GM21381 (cell line): ENCODE measurements around the gene ANO8.

Source experiments
- ATAC-seq: cut with Tn5 transposase; IDR thresholded peaks from one replicate; pipeline ENCODE4 v1.9.1; 2021; ENCODE audit warnings: mild to moderate bottlenecking, moderate library complexity; ENCODE audit not compliant: unreplicated experiment

Gene ANO8

GRCh38 chr19:17328517-17329365 lies 5.9 kb downstream of the ANO8 start:
- no peak for ATAC-seq

DNA sequence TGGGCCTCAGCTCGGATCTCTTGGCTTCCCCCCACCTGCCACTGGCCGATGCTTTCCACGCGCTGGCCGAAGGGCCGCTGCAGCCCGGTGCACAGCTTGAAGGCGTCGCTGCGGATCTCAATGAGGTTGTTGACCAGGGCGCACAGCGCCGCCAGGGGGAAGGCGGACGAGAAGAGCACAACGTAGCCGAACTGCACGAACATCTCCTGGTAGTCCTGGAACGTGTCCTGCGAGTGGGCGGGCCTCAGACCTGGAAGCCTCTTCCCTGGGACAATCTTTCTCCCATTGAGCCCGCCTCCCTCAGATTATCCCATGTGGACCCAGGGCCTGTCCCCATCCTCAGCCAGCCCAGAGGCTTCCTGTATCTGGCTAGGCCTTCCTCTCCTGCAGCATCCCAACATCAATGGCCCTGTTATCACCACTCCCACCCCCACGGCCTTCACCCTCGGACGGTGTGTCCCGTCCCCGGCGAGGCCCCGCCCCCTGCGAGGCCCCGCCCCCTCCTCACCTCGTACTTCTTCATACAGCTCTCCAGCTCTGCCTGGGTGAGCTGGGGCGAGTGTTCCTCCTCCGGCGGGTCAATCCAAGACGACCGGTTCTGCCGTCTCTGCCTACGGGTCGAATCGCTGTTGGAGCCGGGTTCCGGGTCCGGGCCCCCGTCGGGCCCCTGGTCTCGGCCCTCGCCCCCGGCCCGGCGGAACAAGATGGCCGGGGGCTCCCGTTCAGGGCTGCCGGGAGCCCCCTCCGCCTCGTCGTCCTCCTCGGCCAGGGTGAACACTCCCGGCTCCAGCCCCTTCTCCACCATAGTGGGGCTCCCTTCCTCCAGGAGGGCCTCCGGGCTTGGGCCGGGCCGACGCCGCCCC lies 6.8 kb downstream of the ANO8 start:
- no peak for ATAC-seq

GRCh38 chr19:17327068-17327653 lies 7.5 kb downstream of the ANO8 start:
- no peak for ATAC-seq

DNA sequence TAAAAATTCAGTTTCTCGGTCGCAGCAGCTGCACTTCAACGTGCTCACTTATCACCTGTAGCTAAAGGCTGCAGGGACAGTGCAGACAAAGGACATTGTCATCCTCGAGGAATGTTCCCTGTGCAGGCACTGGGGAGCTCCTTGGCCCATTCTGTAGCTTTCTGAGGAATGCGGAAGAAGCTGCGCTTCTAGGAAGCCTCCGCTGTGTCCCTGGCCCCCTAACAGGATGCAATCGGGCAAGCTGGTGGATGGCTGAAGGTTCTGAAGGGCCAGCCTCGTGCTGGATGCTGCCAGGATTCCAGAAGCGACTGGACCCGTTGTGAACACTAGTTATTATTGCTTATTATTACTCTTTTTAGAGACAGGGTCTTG lies 8.1 kb downstream of the ANO8 start:
- ATAC-seq = no peak

DNA sequence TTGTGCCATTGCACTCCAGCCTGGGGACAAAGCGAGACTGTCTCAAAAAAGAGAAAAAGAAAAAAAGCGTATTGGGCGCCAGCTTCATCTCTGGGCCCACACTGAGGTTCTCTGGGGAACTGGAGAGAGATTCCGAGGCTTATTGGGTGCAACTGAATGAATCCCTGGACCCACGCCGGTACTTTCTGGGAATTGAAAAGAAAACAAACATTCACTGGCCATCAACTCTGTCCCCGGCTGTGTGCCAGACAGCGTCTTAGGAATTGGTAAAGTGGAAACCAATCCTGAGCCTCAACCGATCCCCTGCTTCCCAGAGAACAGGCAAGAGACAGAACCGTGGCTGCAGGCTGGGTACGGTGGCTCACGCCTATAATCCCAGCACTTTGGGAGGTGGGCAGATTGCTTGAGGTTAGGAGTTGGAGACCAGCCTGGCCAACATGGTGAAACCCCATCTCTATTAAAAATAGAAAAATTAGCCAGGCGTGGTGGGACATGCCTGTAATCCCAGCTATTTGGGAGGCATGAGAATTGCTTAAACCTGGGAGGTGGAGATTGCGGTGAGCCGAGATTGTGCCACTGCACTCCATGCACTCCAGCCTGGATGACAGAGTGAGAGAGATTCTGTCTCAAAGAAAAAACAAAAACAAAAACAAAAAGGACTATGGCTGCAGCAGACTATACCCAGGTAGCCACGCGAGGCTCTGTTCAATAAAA lies 8.6 kb downstream of the ANO8 start:
- ATAC-seq = no peak

DNA sequence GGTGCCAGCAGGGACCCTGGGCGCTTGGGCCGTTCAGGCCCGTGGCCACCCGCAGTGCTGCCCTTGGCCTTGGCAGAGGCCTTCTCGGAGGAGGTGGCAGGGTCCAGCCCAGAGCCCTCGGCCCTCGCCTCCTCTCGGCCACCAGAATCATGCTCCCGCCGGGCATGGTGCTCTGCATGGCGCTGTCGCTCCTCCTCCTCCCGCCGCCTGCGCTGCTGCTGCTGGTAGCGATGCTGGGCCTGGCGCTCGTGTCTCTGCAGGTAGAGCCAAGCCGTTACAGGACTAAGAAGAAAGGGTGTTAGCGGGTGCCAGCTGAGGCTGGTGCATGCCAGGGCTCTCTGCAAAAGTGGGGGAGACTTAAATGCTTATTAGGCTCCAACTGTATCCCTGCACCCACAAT lies 9.5 kb downstream of the ANO8 start:
- ATAC-seq = no peak

GRCh38 chr19:17324357-17325114 lies 10.1 kb downstream of the ANO8 start:
- no peak for ATAC-seq

GRCh38 chr19:17323964-17324332 lies 10.7 kb downstream of the ANO8 start:
- ATAC-seq = no peak

DNA sequence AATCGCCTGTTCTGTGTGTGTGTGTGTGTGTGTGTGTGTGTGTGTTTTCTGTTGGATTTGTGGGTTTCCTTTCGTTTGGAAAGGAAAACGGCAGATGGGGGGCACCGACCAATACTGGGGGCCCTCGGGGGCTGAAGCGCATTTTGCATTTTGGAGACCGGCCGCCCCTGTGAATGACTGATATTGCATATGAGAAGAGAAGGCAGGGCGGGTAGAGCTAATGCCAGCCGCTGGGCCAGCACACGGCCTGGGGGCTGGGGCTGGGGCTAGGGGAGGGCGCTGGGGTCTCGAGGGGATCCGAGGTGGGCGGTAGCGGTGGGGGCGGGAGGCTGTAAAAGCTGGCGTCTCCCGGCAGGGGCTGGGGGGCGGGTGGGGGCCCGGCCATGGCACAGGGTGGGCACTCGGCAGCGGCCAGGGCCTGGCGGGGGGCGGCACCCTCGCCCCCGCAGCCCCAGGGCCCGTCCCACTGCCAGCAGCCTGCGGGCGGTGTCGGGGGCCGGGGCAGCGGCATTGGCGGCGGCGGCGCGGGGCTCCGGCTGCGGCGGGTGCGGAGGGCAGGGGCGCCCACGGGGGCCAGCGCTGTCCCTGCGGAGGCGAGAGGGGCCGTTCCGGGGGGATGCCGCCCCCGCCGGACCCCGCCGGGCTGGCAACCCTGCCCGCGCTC lies 11.2 kb downstream of the ANO8 start:
- ATAC-seq = no peak

DNA sequence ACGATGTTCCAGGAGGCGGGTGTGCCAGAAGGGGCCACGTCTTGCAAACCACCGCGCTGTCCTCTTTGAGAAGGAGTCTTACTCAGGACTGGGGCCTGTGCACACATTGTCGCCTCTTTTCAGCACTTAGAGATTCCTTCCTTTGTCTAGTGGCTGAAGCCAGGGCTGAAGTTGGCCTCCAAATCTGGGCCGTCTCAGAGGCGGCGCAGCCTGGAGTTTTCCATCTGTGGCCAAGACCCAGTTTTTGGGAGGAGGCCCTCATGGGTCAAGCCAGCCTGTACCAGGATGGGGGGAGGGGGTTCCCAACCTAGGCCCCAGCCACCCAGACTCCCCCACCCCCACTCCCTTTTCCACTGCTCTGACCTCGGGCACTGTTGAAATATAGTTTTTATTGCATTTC lies 11.8 kb downstream of the ANO8 start:
- ATAC-seq = no peak

DNA sequence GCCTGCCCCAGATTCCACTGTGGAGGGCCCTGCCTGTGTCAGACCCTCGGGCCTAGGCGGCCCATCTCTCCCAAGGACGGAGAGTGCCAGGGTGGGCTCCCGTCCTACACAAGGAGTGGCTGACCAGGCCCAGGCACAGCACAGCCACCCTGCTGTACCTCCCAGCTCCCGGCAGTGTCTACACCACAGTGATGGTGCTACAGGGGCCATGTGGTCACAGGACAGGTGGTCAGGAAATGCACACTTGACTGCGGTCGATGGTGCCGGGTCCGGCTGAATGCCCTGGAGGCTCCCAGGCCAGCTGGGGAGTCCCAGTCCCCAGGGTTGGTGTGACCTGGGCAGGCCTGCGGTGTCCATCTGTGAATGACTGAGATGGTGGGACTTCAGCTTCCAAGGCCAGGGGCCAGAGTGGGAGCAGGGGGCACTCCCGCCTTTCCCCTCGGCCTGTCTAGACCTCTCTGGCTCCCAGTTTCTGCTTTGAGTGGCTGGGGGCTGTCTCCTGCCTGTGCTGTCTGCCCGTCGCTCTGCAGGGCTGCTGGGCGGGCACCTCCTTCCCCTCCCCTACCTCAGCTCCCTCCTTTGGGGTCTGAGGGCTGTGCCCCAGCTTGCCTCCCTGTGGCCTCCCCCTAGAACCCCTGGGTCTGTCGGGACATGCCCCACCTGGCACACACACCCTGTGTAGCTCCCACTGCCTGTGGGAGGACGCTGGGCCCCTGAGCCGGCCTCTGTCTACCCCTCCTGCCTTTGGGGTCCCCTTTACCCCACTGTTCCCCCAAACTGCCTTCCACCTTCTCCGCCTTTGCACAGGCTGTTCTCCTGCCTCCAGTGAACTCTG lies 12.8 kb downstream of the ANO8 start:
- ATAC-seq = no peak

DNA sequence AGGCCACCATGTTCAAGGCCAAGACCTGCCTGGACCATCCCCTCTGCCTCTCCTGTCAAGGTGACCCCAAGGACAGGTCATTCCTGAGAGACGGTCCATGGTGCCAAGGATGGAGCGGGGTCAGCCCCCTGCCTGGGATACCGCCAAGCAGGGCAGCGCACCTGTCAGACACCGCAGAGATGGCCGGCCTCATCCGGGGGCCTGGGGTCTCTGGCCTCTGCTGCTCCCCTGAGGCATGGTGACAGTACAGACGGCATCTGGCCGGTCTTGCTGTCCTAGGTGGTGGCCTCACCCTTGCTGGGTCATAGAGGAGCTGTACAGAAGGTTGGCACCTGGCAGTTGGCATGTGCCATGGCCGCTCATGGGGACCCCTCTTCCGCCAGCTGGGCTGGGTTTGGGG lies 14.2 kb downstream of the ANO8 start:
- ATAC-seq = no peak

GRCh38 chr19:17319473-17320238 lies 15.0 kb downstream of the ANO8 start:
- ATAC-seq = no peak

- ATAC-seq = no peak
These were observed 15.7 kb downstream of the ANO8 start for GRCh38 chr19:17318966-17319365.

GRCh38 chr19:17314007-17314593 lies 20.6 kb downstream of the ANO8 start:
- ATAC-seq = no peak

DNA sequence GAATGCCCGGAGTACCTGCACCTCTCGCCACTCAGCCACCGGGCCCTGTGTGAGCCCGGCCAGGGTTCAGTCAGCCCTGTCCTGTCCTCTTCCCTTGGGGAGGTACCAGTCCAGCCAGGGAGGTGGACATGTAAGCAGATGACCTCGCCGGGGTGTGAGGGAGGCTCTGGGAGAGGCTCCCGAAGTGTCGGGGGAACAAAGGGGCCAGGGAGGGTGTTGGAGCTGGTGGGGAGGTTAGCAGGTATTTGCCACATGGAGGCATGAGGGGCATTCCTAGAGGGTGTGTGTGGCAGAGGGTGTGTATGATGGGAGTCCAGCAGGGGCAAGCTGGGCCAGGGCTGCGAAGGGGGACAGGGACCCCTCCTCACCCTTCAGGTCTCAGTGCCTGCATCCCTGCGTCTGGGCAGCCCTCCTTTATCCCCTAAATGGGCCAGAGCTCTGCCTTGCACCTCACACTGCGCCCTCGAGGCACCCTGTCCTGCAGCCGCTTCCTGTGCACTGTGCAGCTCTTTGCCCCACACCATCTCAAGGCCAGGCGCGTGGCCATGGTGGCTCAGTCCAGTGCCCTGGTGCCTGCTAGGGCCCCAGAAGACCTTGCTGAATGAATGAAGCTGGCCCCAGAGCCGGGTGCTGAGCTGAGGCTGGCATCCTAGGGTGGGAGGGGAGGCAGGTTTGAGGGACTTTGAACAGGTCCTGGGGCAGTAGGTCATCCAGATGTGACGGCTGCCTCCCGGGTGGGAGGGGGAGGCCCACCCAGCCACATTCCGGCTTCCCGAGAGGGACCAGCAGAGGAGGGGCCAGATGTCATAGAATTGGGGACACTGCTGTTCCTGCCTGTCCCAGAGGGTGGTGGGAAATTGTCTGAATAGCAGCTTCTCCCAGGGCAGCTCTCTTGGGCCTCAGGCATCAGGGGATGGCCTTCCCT lies 22.2 kb downstream of the ANO8 start:
- no peak for ATAC-seq
